ENCODE data around the gene CRISPLD2.
"Not testable (repeated sequence)": the region's sequence is repeated elsewhere in the genome, so short reads cannot be mapped to it uniquely, and the experiment has no call there.

The CRISPLD2 gene

DNA sequence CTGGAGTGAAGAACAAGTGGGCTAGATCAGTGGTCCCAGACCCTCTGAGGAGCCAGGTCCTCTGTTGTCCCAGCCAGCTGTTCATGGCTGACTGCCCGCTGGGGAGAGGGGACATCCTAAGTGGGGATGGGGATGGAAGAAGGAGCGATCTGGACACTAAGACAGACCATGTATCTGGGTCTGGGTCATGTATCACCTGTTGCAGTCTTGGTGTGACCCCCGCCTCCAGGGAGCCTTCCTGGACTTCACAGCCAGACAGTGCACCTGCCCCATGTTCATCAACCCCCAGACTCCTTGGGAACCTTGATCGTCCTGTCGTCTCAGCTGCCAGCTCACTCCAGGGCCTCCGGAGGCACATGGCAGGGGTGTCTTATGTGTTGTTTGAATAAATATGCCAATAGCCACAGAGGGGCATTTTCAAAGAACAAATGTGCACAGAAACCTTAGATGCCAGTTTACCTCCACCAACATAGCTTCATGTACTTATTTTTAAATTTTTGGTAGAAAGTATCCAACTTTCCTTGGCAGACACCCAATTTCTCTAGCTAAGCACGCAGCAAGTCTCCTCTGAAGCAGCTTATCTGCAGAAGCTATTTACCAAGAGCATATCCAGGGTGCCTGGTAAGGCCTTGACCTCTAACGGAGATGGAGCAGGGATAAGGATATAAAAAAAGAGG, 43.2 kb downstream of the CRISPLD2 start:
- no peak for DNase-seq

DNA sequence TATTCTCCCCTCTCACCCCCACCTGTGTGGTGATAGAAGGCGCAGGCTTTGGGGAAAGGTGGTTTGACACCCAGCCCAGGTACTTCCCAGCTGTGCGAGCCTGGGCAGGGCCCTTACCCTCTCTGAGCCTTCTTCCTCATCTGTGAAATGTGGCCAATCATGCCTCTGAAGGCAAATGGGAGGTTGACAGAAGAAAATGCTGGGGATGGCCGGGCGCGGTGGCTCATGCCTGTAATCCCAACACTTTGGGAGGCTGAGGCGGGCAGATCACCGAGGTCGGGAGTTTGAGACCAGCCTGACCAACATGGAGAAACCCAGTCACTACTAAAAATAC, 43.7 kb downstream of the CRISPLD2 start:
- DNase-seq: no peak

DNA sequence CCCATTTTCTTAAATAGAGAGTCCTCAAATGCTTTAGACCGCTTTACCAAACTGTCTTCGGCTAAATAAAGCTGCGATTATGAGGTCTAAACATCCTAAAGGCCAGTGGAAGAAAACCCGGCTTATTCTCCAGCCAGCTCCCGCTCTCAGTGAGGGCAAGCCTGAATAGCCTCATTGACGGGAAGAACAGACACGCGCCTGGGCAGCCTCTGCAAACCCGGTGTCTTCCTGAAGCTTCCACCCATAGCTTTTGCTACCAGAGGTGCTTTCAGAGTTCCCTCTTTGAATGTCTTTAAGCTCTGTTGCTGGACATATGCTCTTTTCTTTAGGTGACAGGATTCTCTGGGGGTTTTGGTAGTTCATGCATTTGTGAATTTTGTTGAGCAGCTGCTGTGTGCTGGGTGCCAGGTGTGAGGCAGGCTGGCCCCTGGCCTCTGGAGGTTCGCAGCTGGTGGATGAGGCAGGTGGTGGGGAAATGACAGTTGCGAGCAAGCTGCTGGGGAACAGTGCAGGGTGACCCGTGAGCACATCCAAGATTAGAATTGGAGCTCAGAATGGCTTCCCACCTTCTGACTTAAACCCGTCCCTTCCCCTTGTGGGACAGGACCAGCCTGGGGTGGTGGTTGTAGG, 44.7 kb downstream of the CRISPLD2 start:
- DNase-seq: no peak

DNA sequence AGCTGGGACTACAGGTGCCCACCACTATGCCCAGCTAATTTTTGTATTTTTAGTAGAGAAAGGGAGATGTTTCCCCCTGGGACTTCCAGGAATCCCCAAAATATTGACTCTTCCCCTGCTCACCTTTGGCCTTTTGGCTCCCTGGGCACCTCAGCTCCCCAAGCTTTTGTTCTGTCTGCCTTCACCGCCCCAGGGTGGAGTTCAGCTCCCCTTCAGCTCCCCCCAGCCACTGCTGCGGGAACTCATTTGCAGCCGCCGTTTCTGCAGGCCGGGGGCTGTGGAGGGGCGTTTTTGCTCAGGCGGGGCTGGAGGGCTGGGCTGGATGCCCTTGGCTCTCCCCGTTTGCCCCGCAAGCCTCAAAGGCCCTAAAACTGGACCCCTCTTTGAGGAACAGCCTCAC, 47.9 kb downstream of the CRISPLD2 start:
- DNase-seq: no peak

DNA sequence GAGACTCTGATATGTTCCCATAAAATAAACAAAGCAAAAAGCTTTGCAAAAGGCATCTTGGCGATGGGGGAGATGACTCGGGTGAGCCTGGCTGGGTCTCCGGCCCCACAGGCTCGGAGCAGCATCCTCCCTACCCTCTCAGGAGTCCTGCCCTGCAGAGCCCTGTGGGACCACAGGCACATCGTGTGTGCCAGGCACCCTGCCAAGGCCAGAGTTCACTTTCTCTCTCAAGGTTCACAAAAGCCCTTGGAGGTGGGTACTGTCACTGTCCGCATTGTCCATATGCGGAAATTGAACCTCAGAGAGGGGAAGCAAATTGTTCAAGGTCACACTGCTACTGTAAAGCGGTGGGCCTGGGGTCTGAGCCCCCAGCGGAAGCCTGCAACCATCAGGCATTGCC, 48.5 kb downstream of the CRISPLD2 start:
- no peak for DNase-seq

DNA sequence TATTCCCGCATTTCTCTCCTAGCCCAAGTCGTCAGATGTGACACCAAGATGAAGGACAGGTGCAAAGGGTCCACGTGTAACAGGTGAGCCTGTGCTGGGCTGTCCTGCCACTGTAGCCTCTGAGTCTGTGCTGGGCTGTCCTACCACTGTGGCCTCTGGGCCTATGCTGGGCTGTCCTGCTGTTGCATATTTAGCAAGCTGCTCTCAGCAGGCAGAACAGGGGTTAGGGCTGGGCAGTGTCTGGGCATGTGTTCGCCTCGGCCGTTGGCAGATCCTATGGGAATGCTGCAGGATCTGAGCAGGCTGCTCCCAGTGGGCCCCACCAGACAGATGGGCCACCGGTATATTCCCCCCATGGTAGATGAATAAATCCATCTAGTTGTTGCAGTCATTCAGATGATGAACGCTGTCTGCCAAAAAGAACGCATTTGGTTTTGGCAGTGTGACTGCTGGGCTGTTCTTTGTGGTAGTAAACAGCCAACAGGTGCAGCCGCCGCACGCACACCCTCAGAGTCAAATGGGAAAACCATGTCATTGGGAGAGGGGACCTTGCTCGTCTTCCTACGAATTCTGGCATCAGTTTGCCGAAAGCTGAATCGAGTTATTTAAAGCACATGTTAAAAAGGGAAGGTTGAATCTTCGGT, 49.2 kb downstream of the CRISPLD2 start:
- DNase-seq: no peak

DNA sequence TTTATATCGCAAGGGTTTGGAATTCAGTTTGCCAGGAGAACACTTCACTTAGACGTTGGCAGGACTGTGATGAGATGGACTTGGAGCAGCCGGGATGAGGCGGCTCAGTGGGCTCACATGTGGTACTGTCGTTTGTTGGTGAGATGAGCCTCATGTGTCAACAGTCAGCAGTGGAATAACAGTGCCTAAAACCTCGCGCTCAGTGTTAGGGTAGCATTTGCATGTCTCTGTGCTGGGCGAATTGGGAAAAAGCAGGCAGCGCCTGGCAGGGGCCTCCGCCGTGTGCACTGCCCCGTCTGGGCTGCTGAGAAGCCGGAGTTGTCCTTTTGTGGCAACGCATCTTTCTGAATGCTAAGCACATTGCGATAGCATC, 49.7 kb downstream of the CRISPLD2 start:
- DNase-seq: no peak

DNA sequence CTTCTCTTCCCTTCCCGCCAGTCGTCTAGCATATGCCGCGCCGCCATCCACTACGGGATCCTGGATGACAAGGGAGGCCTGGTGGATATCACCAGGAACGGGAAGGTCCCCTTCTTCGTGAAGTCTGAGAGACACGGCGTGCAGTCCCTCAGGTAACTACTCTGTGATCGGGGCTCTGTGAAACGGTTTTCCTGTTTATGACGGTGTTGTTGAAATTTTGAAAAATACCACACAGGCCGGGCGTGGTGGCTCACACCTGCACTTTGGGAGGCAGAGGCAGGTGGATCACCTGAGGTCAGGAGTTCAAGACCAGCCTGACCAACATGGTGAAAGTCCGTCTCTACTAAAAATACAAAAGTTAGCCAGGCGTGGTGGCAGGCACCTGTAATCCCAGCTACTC, 53.2 kb downstream of the CRISPLD2 start:
- DNase-seq: not testable (repeated sequence)

DNA sequence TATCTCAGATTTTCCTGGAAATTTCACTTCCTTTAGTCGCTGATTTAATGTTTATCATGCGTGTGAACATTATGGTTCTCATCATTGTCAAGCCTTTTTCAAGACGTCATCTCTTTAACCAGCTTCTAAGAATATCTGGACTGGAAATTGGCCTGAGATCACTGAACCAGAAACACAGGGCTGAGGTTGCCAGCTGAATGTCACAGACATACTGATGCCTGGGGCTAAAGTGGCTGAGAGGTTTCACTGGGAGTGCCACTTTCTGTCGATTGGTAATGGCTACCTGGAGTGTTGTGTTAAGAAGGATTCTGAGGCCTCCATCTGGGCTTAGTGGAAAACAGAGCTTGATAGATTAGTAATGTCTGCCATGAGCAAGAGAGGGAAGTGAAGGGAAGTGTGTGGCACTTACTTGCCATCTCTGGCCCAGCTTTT, 54.2 kb downstream of the CRISPLD2 start:
- no peak for DNase-seq

DNA sequence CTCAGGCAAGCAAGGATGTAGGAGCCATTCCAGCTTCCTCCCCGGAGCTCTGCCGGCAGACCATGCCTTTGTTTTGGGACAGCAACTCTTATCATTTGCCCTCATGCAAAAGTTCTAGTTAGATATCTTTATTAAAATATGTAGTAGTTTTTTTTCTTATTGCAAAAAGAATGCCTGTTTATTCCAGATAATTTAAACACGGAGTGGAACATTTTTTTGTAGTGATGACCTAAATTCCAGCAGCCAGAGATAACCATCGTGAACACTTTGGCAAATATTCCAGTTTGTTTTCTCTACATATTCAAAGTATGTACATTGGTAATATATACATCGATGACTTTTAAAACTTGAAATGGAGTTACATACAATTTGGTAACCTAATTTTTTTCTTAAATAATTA, 54.8 kb downstream of the CRISPLD2 start:
- no peak for DNase-seq

DNA sequence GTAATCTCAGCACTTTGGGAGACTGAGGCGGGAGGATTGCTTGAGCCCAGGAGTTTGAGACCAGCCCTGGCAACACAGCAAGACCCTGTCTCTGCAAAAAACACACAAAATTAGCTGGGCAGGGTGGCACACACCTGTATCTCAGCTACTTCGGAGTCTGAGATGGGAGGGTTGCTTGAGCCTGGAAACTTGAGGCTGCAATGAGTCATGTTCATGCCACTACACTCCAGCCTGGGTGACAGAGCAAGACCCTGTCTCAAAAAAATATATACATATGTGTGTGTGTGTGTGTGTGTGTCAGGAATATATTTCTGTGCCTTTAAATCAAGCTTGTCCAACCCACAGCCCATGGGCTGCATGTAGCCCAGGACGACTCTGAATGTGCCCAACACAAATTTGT, 55.2 kb downstream of the CRISPLD2 start:
- DNase-seq: no peak

DNA sequence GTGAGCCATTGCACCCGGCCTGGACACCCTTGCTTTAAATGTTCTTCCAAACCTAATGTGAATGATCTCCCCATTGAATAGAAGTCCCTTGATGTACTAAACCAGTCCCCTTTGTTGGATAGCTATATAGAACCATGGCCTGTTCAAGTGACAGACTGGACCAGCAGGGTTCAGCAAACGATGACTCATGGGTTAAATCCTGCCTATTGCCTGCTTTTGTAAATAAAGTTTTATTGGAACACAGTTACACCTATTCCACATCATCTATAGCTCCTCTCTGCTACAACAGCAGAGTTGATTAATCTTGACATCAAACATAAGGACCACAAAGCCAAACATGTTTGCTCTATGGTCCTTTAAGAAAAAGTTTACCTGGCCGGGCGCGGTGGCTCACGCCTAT, 56.1 kb downstream of the CRISPLD2 start:
- no peak for DNase-seq

DNA sequence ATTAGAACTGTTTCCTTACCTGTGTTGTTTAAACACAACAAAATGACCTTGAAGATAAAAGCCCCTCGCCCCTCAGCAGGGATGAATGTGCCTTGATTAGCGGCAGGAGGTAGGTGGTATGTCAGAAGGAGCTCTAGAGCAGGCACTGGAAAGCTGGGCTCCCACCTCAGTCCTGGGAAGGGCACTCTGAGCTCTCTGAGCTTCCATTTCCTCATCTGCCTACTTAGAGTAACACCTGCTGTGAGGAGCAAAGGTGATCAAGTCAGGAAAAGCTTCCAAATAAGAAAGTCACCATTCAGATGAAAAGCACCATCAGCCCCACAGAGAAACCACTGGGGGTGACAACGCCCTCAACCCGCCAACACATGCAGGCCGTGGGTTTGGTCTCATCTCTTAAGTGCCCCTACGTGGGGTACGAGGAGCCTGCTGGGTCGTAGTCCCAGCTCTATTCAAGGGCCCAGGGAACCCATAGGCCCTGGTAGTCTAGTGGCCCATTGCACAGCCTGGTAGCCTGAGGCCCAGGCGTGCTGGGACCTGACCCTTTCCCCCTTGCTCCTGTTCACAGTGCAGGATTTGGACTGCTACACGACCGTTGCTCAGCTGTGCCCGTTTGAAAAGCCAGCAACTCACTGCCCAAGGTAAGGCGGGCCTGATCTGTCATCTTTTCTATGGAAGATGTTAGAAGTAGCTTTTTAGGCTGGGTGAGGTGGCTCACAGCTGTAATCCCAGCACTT, 57.3 kb downstream of the CRISPLD2 start:
- DNase-seq: no peak

DNA sequence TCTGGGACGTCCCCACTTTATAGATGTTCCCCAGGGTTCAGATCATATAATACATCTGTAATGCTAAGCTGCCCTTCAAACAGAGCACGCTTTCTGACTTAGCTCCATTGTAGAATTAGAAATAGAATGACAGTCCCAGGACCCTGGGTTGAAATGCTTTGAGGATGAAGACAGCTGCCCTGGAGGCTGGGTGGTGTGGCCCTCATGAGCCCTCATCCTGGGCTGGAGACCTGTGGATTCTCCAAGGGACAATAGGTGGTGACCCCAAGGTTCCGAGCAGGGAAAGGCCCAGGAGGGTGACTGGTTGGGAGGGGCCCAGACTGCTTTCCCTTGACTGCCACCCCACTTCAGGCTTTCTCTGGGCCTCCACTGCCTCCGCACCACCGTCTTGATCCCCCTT, 59.0 kb downstream of the CRISPLD2 start:
- no peak for DNase-seq

DNA sequence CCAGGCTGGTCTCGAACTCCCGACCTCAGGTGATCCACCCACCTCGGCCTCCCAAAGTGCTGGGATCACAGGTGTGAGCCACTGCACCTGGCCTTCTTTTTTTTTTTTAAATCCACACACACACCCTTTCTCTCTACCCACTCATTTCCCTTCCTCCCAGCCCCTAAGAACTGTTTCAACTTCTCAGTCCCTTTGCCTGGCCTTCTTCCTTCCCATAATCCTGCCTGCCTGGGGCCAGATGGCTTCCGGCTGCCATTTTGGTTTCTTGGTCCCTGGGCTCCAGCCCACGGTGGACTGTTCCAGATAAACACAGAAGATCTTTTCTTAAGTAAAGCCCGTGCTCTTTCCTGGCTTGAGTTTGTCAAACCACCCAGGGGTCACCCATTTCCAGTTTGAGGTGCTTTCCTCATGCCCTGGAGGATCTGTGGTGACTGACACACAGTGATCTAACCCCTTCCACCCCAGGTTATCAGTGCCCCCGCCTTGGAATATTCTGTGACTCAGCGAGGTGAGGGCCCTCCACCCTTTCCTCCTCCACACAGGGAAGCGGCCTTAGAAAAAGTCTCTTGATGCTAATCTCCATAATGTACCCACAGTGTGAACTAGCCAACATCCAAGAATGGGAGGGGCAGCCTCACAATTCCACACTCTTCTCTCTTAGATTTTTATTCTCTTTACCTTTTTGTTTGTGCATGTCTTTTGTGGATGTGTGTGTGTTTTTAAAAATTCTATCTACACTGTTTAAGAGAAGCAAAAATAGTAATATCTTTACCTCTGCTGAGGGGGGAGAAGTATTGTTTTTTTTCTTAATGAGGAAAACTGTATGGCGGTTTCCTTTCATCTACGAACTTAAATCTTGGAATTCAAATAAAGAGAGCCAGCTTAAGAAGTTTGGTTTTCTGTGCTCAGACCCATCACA, 60.0 kb downstream of the CRISPLD2 start:
- no peak for DNase-seq

DNA sequence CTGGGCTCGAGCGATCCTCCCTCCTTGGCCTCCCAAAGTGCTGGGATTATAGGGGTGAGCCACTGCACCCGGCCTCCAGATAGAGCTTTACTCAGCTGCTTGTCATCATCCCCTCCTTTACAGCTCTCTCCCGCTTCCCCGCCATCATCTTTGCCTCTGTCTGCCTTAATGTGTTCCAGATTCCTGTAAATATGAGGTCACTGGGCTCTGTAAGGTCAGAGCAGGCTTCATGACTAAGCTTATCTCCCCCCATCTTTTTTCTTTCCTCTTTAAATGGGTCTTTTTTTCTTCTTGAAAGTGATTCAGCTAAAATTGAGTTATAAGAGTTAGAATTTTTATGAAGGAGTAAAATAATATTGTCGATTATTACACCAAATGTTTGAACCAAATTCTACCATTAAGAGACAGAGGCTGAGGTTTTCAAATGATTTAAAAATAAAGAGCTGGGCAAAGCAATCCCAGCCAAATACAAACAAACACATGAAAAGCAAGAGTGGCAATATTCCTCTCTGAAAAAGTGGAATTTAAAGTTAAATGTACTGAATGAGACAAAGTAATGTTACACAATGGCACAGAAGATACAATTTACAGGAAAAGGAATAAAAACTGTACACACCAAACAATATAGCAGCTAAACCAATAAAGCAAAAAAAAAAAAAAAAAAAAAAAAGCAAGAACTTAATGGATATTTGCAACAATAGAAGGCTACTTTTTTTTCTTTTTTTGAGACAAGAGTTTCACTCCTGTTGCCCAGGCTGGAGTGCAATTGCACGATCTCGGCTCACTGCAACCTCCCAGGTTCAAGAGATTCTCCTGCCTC, 62.1 kb downstream of the CRISPLD2 start:
- DNase-seq: no peak

DNA sequence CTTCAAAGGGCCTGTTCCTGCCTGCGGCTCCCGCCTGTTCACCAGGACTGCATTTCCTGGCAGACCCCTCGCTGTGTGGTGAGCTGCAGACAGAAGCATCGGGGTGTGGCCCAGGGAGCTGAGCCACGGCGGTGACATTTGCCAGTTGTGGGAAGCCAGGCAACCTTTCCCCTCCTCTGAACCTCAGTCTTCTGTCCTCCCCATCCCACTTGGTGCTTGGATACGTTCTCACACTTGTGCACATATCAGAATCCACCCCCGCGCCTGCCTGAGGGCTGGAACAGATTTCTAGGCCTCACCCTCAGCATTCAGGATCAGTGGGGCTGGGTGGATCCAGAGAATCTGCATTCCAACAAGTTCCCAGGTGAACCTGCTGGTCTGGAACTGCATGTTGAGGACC, 63.5 kb downstream of the CRISPLD2 start:
- no peak for DNase-seq

DNA sequence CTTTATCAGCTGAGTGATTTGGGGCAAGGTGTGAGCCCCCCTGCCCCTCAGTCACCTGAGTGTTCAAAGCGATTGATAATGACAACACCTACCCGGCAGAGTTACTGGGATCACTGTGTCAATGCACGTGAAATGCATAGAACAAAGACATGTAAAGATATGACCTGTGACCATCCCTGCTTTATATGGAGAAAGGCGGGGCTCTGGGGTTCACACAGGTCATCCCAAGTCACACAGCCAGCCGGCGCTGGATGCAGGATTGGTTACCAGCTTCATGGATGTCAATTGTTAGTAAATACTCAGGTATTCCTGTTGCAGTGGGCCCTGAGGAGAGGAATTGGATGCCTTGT, 64.4 kb downstream of the CRISPLD2 start:
- no peak for DNase-seq

DNA sequence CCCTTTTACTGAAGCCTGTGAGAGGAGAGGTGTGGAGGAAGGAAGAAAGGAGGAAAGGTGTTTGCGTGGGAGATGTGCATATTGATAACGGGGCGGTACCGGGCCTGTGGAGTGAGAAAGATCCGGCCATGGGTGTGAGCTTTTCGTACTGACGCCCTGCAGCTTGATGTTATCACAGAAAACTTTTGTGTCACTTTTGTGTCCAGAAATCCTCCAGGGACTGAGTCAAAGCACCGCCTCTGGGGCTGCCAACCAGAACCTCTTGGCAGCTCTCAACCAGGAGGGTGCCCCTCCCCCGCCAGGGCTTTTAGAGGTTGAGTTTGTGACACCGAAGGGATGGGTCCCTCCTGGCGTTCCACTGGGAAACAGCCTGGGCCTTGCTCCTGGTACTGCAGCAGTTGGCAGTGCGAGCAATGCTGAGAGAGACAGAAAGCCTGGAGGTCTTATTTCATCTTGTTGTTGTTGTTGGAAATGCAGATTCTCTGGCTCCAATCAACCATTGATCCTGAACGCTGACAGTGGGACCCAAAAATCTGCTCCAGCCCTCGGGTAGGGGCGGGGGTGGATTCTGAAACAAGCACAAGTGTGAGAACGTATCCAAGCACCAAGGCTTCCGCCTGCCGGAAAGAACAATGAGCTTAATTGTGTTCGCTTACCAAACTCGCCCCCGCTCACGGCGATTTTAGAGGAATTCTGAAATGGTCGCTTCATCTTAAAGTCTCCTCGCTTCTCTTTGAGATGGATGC, 65.0 kb downstream of the CRISPLD2 start:
- no peak for DNase-seq

DNA sequence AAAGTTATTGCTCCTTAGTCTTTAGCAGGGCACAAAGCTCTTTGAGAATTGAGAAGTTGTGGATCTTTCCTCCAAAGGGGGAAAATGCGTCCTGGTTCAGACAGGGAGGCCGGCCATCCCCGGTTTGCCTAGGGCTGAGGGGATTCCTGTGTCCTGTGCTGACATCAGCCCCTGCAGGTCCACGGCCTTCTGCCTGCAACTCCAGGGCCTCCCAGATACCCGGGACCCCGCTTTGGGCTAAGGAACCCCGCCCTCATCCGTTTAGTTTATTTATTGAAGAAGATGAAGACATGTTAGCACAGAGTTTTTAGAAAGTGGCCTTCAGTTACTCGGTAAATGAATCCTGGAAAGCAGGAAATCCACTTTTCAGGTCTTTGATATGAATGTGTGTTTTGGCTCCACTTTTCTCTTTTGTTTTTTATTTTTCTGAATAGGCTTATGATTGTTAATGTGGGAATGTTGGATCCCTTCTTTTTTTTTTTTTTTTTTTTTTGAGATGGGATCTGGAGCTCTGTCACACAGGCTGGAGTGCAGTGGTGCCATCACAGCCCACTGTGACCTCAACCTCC, 65.6 kb downstream of the CRISPLD2 start:
- DNase-seq: no peak

DNA sequence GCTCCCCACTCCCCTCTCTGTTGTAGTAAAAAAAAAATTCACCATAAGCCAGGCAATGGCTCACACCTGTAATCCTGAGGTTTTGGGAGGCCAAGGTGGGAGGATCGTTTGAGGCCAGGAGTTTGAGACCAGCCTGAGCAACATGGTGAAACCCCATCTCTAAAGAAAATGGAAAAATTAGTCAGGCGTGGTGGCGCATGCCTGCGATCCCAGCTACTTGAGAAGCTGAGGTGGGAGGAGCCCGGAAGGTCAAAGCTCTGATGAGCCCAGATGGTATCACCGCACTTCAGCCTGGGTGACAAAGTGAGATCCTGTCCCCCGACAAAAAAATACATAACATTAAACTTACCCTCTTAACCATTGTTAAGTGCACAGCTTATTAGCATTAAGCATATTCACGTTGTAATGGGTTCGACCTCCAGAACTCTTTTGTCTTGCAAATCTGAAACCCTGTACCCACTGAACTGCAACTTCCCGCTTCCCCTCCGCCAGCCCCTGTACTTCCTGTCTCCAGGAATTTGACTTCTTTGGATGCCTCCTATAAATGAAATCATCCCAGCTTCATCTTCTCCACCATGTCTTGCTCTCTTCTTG, 66.8 kb downstream of the CRISPLD2 start:
- no peak for DNase-seq
